ENCODE data around the gene ERN1.
A peak's percentile ranks its signal among the peaks of the same experiment; 100 is the strongest.

ERN1 gene

DNA sequence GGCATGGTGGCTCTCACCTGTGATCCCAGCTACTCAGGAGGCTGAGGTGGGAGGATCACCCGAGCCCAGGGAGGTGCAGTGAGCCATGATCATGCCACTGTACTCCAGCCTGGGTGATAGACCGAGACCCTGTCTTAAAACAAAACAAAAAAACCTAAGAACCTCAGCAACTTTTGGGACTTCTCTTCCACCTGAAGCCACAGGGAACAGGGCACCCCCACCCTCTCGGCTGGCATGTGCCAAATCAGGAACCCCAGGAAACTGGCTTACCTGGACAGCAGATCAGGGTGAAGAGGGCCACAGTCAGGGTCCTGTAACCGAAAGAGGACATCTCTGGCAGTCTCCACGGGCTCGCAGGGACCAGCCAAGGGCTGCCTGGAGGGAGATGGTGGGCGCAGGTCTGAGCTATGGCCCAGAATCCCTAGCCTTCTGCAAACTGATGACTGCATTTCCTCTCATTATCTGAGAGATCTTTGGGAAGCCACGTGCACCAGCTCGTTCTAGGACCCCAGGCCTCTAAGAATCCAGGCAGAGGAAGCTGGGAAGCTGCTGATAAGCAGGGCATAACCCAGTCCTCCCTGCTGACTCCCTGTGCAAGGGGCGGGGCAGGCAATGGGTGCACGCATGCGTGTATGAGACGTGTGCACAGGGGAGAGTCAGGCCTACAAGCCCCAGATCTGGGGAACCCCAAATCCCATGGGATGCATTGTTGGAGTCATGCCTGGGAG, 123.4 kb downstream of the ERN1 start:
- peaks cover 68% of the 10 kb centered on the region for H3K36me3 ChIP-seq (ENCODE audit: control insufficient read depth, insufficient read depth, low read length)
- peaks cover 25% of the 10 kb centered on the region for H3K4me1 ChIP-seq (ENCODE audit: control insufficient read depth, insufficient read depth, low read length, poor library complexity, severe bottlenecking)
- peak overlapping the region; percentile 35 for H3K27ac ChIP-seq (ENCODE audit: insufficient read depth, low read length, poor library complexity, severe bottlenecking)
- DNase-seq, result no peak
- no peaks in the 10 kb centered on the region for H3K27me3 ChIP-seq (replicated peaks; ENCODE audit: control insufficient read depth, insufficient read depth, low read length, poor library complexity, severe bottlenecking)
- no peaks in the 10 kb centered on the region for H3K9me3 ChIP-seq (ENCODE audit: control insufficient read depth, low read length)
- H3K4me3 ChIP-seq (ENCODE audit: insufficient read depth, low read depth, low read length, poor library complexity, severe bottlenecking), result no peak overlapping the region

DNA sequence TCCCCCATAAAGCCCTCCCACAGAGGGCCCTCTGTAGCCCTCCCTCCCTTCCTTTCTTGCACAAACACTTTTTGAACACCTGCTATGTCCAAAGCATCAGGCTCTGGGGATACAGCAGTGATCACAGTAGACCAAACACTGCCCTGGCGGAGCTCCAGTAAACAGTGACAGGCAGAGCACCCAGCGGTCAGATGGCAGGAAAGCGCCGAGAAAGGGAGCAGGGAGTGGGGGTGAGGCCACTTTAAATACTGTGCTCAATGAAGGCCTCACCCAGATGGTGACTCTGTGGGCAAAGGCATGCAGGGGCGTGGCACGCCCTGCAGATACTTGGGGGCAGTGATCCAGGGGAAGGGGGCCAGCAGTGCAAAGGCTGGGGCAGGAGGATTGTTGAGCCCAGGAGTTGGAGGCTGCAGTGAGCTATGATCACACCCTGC, 124.2 kb downstream of the ERN1 start:
- Histone ChIP-seq H3K36me3 (ENCODE audit: control insufficient read depth, insufficient read depth, low read length) (peaks cover 67% of the 10 kb centered on the region), H3K4me1 (ENCODE audit: control insufficient read depth, insufficient read depth, low read length, poor library complexity, severe bottlenecking) (peaks cover 25% of the 10 kb centered on the region), H3K27ac (ENCODE audit: insufficient read depth, low read length, poor library complexity, severe bottlenecking) (peak overlapping the region; percentile 51), H3K27me3 (replicated peaks; ENCODE audit: control insufficient read depth, insufficient read depth, low read length, poor library complexity, severe bottlenecking) (no peaks in the 10 kb centered on the region), H3K9me3 (ENCODE audit: control insufficient read depth, low read length) (no peaks in the 10 kb centered on the region), H3K4me3 (ENCODE audit: insufficient read depth, low read depth, low read length, poor library complexity, severe bottlenecking) (no peak overlapping the region)
- DNase-seq, result no peak

- no peaks in the 10 kb centered on the region for H3K9me3 ChIP-seq (ENCODE audit: control insufficient read depth, low read length)
- peaks cover 64% of the 10 kb centered on the region for H3K36me3 ChIP-seq (ENCODE audit: control insufficient read depth, insufficient read depth, low read length)
- no peak overlapping the region for H3K4me3 ChIP-seq (ENCODE audit: insufficient read depth, low read depth, low read length, poor library complexity, severe bottlenecking)
- H3K4me1 ChIP-seq (ENCODE audit: control insufficient read depth, insufficient read depth, low read length, poor library complexity, severe bottlenecking), result peaks cover 22% of the 10 kb centered on the region
- H3K27ac ChIP-seq (ENCODE audit: insufficient read depth, low read length, poor library complexity, severe bottlenecking), result peak overlapping the region; percentile 51
- no peak for DNase-seq
- H3K27me3 ChIP-seq (replicated peaks; ENCODE audit: control insufficient read depth, insufficient read depth, low read length, poor library complexity, severe bottlenecking), result no peaks in the 10 kb centered on the region
Measured at GRCh38 chr17:64004903-64005733, 124.8 kb downstream of the ERN1 start.

DNA sequence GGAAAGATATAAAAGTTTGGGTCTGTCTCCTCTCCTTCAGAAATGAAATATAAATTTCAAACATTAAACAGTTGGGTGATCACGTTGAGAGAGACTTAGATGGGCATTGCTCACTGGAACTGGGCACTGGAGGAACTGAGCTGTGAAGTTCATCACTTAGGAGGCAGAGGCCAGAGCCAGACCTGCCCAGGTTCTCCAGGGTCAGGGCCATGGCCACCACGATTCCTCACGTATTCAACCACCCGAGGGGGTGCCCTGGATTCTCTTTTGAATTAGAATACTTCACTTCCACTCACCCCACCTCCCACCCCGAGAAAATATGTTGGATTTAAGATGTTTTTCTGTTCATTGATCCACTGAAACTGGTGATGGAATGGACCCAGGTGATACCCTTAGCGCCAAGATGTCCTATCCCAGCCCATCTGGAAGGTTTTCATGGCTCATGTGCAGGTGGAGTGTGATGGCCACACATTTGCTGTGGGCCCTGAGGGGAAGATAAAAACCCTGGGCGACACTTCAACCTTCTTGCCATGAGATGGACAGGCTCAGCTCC, 125.7 kb downstream of the ERN1 start:
- Histone ChIP-seq H3K4me3 (ENCODE audit: insufficient read depth, low read depth, low read length, poor library complexity, severe bottlenecking) (no peak overlapping the region), H3K27me3 (replicated peaks; ENCODE audit: control insufficient read depth, insufficient read depth, low read length, poor library complexity, severe bottlenecking) (no peaks in the 10 kb centered on the region), H3K27ac (ENCODE audit: insufficient read depth, low read length, poor library complexity, severe bottlenecking) (no peak overlapping the region), H3K9me3 (ENCODE audit: control insufficient read depth, low read length) (no peaks in the 10 kb centered on the region), H3K36me3 (ENCODE audit: control insufficient read depth, insufficient read depth, low read length) (peaks cover 62% of the 10 kb centered on the region), H3K4me1 (ENCODE audit: control insufficient read depth, insufficient read depth, low read length, poor library complexity, severe bottlenecking) (peaks cover 17% of the 10 kb centered on the region)
- DNase-seq, result no peak

DNA sequence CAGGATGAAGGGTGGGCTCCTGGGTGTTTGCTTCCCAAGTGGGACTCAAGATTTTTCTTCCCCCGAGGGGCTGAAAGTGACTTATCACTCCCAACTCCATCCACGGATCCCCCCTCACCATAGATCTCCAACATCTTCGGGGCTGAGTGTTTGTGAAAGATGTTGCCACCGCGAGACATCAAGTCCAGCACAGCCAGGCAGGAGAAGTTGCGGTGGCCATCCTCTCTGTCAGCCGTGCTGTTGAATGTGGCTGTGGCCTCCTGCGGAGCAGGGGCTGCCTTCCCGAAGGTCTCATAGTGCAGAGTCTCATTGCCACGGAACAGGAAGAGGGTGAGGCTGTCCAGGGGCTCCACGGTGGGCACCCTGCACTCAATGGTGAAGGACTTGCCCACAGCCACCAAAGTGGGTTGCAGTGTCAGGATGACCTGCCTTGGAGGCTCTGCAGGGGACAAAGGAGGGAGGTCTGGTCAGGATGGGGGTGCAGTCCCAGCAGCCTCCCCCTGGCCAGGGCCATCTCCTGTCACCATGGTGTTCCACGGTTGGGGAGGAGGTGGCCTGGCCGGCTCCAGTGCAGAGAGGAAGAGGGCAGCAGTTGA, 126.3 kb downstream of the ERN1 start:
- Histone ChIP-seq H3K9me3 (ENCODE audit: control insufficient read depth, low read length) (no peaks in the 10 kb centered on the region), H3K27me3 (replicated peaks; ENCODE audit: control insufficient read depth, insufficient read depth, low read length, poor library complexity, severe bottlenecking) (no peaks in the 10 kb centered on the region), H3K36me3 (ENCODE audit: control insufficient read depth, insufficient read depth, low read length) (peaks cover 61% of the 10 kb centered on the region), H3K4me3 (ENCODE audit: insufficient read depth, low read depth, low read length, poor library complexity, severe bottlenecking) (no peak overlapping the region), H3K27ac (ENCODE audit: insufficient read depth, low read length, poor library complexity, severe bottlenecking) (no peak overlapping the region), H3K4me1 (ENCODE audit: control insufficient read depth, insufficient read depth, low read length, poor library complexity, severe bottlenecking) (peaks cover 20% of the 10 kb centered on the region)
- no peak for DNase-seq

GRCh38 chr17:64002658-64003525, 127.1 kb downstream of the ERN1 start:
- H3K27ac ChIP-seq (ENCODE audit: insufficient read depth, low read length, poor library complexity, severe bottlenecking), result no peak overlapping the region
- no peaks in the 10 kb centered on the region for H3K9me3 ChIP-seq (ENCODE audit: control insufficient read depth, low read length)
- H3K36me3 ChIP-seq (ENCODE audit: control insufficient read depth, insufficient read depth, low read length), result peaks cover 58% of the 10 kb centered on the region
- H3K4me1 ChIP-seq (ENCODE audit: control insufficient read depth, insufficient read depth, low read length, poor library complexity, severe bottlenecking), result peaks cover 23% of the 10 kb centered on the region
- no peaks in the 10 kb centered on the region for H3K27me3 ChIP-seq (replicated peaks; ENCODE audit: control insufficient read depth, insufficient read depth, low read length, poor library complexity, severe bottlenecking)
- no peak overlapping the region for H3K4me3 ChIP-seq (ENCODE audit: insufficient read depth, low read depth, low read length, poor library complexity, severe bottlenecking)
- DNase-seq, result no peak

DNA sequence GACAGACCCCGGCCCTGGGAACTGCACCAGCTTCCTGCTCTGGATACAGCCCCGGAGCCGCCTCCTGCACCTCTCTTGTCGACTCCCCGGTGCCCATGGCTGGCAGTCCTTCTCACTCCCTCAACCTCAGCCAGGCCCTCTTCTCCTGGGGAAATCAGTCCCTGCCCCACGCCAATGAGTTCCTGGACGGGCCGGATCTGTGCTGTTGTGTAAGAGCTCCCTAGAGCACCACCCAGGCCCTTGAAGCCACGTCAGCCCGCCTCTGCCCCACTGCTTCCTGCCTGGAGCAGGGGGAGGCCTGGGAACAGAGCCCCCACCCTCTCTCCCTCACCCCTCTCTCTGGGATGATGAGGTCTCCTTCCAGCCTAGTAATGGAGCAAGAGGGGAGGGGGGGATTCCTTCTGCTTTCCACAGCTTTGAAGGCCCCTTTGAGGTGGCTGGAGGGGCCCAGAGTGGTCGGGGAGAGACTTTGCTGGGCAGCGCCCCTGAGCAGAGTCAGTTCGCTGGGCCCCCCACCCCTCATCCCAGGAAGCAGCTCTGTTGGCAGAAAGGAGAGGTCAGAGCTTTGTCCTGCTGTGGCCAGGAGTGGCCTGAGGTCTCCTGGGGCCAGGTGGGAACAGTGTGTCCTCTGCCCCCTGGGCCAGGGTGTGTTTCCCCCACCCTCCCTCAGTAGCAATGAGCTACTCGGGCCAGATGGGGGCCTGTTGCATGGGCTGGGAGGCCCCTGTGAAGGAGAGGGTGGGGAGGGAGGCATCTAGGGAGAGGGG, 128.0 kb downstream of the ERN1 start:
- Histone ChIP-seq H3K27me3 (replicated peaks; ENCODE audit: control insufficient read depth, insufficient read depth, low read length, poor library complexity, severe bottlenecking) (no peaks in the 10 kb centered on the region), H3K9me3 (ENCODE audit: control insufficient read depth, low read length) (no peaks in the 10 kb centered on the region), H3K27ac (ENCODE audit: insufficient read depth, low read length, poor library complexity, severe bottlenecking) (peak overlapping the region; percentile 8), H3K36me3 (ENCODE audit: control insufficient read depth, insufficient read depth, low read length) (peaks cover 55% of the 10 kb centered on the region), H3K4me1 (ENCODE audit: control insufficient read depth, insufficient read depth, low read length, poor library complexity, severe bottlenecking) (peaks cover 24% of the 10 kb centered on the region), H3K4me3 (ENCODE audit: insufficient read depth, low read depth, low read length, poor library complexity, severe bottlenecking) (no peak overlapping the region)
- no peak for DNase-seq

- Histone ChIP-seq H3K27me3 (replicated peaks; ENCODE audit: control insufficient read depth, insufficient read depth, low read length, poor library complexity, severe bottlenecking) (no peaks in the 10 kb centered on the region), H3K9me3 (ENCODE audit: control insufficient read depth, low read length) (no peaks in the 10 kb centered on the region), H3K27ac (ENCODE audit: insufficient read depth, low read length, poor library complexity, severe bottlenecking) (peak overlapping the region; percentile 8), H3K36me3 (ENCODE audit: control insufficient read depth, insufficient read depth, low read length) (peaks cover 47% of the 10 kb centered on the region), H3K4me1 (ENCODE audit: control insufficient read depth, insufficient read depth, low read length, poor library complexity, severe bottlenecking) (peaks cover 21% of the 10 kb centered on the region), H3K4me3 (ENCODE audit: insufficient read depth, low read depth, low read length, poor library complexity, severe bottlenecking) (no peak overlapping the region)
- DNase-seq, result no peak
Measured at GRCh38 chr17:64001091-64001579, 128.8 kb downstream of the ERN1 start.
